Endothelial cell of umbilical vein (primary cell): Measurements from ENCODE around the gene UROC1.

ENCODE experiments used
- MYC ChIP-seq: IDR thresholded peaks from one replicate; pipeline ENCODE4 v1.6.1; 2011; ENCODE audit warnings: mild to moderate bottlenecking, low read depth, low read length
- POLR2A ChIP-seq: IDR thresholded peaks from 2 replicates; pipeline ENCODE4 v1.6.1; 2012; ENCODE audit warnings: low read depth, mild to moderate bottlenecking, control low read depth, low read length
- TF ChIP-seq, protein P1 (sequence below): IDR thresholded peaks from 2 replicates; pipeline ENCODE4 v1.6.1; 2011; ENCODE audit not compliant: insufficient read depth, insufficient read length

DNA sequence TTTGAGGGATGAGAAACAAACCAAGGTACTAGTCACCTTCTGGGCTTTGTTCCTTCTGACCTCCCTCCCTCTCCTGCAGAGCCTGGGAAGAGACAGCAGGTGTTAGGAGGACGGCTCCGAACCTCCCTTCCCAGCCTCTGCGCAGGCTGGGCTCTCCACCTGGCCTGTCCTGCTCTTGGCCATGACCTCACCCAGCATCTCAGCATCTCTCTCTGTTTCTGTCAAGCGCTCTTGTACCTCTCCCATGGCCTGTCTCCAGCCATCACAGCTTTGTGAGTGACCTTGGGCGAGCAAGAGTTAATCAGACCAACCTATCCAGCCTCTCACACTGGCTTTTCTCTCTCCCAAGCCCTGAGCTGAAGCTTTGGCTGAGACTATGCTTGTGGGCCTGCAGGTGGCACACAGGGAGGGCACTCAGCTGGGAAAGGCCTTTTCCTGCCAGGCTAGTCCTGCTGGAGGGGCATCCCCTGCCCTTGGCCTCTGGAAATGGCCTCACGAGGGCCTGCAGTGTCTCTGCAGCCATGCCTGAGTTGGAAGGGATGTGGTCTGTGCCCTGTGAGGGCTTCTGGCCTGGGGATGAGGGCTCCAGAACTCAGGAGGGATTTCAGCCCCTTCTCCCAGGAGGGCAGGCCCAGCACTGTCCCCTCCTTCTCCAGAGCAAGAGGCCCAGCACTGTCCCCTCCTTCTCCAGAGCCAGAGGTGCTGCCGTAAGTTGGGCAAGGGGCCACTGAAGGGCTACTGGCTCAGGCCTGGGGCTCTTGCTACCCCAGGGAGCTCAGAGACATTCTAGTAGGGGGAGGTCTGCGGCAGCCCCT lies 8.5 kb upstream of the UROC1 start:
- TF ChIP-seq POLR2A (no peak), MYC (no peak)
- TF ChIP-seq, protein P1, sequence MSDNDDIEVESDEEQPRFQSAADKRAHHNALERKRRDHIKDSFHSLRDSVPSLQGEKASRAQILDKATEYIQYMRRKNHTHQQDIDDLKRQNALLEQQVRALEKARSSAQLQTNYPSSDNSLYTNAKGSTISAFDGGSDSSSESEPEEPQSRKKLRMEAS = no peak
